HG03066 (cell line): ENCODE measurements around the gene UBR2.

ENCODE experiments used
- ATAC-seq: cut with Tn5 transposase; IDR thresholded peaks from one replicate; pipeline ENCODE4 v1.9.1; 2021; ENCODE audit warnings: low read depth; ENCODE audit not compliant: unreplicated experiment

UBR2 gene

GRCh38 chr6:42563697-42564505 lies at the start of gene UBR2:
Gene UBR2 (plus strand): TSS chr6:42564029. CDS start chr6:42564320, 291 bp downstream.
- ATAC-seq, result peak; percentile 96

- no peak for ATAC-seq
Observed at GRCh38 chr6:42514745-42515144, 49.1 kb upstream of the UBR2 start.

- no peak for ATAC-seq
Observed at GRCh38 chr6:42519779-42520178, 44.0 kb upstream of the UBR2 start.

GRCh38 chr6:42520786-42521607 lies 42.8 kb upstream of the UBR2 start:
- no peak for ATAC-seq

- no peak for ATAC-seq
Observed at GRCh38 chr6:42522036-42522435, 41.8 kb upstream of the UBR2 start.

- no peak for ATAC-seq
Observed at GRCh38 chr6:42522942-42523814, 40.7 kb upstream of the UBR2 start.

- no peak for ATAC-seq
Observed at GRCh38 chr6:42525206-42525605, 38.6 kb upstream of the UBR2 start.

- no peak for ATAC-seq
Observed at GRCh38 chr6:42526616-42527015, 37.2 kb upstream of the UBR2 start.

GRCh38 chr6:42527204-42527603 lies 36.6 kb upstream of the UBR2 start:
- ATAC-seq, result no peak

GRCh38 chr6:42530296-42530695 lies 33.5 kb upstream of the UBR2 start:
- no peak for ATAC-seq

- ATAC-seq, result no peak
Observed at GRCh38 chr6:42530751-42531150, 33.1 kb upstream of the UBR2 start.

GRCh38 chr6:42532038-42532669 lies 31.7 kb upstream of the UBR2 start:
- no peak for ATAC-seq

- no peak for ATAC-seq
Observed at GRCh38 chr6:42533794-42534193, 30.0 kb upstream of the UBR2 start.

GRCh38 chr6:42537536-42537935 lies 26.3 kb upstream of the UBR2 start:
- no peak for ATAC-seq

GRCh38 chr6:42539135-42539534 lies 24.7 kb upstream of the UBR2 start:
- ATAC-seq, result no peak

- ATAC-seq, result no peak
Observed at GRCh38 chr6:42545226-42545773, 18.5 kb upstream of the UBR2 start.

- ATAC-seq, result peak; percentile 89
Observed at GRCh38 chr6:42547407-42548329, 16.2 kb upstream of the UBR2 start.

GRCh38 chr6:42550277-42550676 lies 13.6 kb upstream of the UBR2 start:
- ATAC-seq, result no peak

GRCh38 chr6:42551217-42551616 lies 12.6 kb upstream of the UBR2 start:
- ATAC-seq, result no peak
